ENCODE data around the gene DYRK4.

DNA sequence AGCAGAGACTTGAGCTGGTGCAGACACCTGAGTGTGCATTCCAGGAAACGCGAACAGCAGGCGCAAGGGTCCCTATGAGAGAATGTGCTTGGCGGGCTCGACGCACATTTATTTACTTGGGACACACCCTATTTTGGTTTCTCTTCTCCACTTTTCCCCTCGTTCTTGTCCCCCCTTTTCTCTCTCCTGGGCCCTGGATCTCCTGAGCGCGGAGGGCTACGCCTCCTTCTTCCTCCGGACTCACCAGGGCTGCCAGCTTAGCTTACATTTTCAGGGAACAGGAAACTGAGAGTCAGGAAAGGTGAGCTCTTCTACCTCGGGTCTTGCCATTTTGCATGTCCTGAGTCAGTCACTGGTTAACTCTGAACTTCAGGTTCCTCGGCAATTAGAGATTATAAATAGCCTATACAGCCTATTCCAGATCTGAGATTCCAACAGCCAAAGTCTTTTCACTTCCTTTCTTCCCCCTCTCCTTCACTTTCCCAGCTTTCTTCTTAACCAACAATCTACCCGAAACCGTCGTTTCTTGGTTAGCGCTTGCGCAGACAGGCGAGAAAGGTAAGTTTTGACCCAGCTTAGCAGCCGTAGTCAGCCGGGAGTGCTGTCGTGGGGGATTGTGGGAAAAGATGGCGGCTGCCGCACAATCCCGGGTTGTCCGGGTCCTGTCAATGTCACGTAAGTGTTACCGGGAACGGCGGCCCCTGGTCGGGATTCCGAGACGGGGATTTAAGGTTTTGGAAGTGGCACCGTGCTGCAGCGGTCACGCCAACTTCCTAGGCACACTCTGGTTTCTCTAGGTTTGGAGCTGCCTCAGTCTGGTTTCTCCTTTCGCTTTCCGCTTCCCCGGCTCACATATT lies 86.7 kb downstream of the DYRK4 start, which contains the start of the genes AKAP3 and NDUFA9:
- TF ChIP-seq CTCF (IDR thresholded peaks at IDR 0.05) (peak in 1 of 6 experiments; percentile 43), POLR2A (IDR thresholded peaks at IDR 0.05) (peak in 1 of 4 donors; percentile 43)
